IPS-NIHi11 (cell line): ENCODE data around the gene KLHL30.
"Not testable (repeated sequence)": the region's sequence is repeated elsewhere in the genome, so short reads cannot be mapped to it uniquely, and the experiment has no call there.

Experiments
- DNase-seq: peaks from one replicate; pipeline ENCODE4 v3.0.0; 2012; ENCODE audit warnings: mixed read lengths, low spot score

The KLHL30 gene

GRCh38 chr2:238163481-238164198 is 25.2 kb downstream of the KLHL30 start:
- peak; percentile 68 for DNase-seq

GRCh38 chr2:238164906-238165287 is 26.4 kb downstream of the KLHL30 start:
- DNase-seq: no peak

GRCh38 chr2:238165288-238165921 is 26.9 kb downstream of the KLHL30 start:
- no peak for DNase-seq

- DNase-seq: no peak
Observed at GRCh38 chr2:238166391-238167343, 28.2 kb downstream of the KLHL30 start.

- no peak for DNase-seq
Observed at GRCh38 chr2:238167344-238167715, 28.9 kb downstream of the KLHL30 start.

- no peak for DNase-seq
Observed at GRCh38 chr2:238167761-238168160, 29.3 kb downstream of the KLHL30 start.

- no peak for DNase-seq
Observed at GRCh38 chr2:238168196-238169047, 30.0 kb downstream of the KLHL30 start.

- DNase-seq: no peak
Observed at GRCh38 chr2:238169048-238169707, 30.7 kb downstream of the KLHL30 start.

GRCh38 chr2:238169708-238170251 is 31.3 kb downstream of the KLHL30 start:
- DNase-seq: peak; percentile 43

- DNase-seq: no peak
Observed at GRCh38 chr2:238170386-238171071, 32.1 kb downstream of the KLHL30 start.

GRCh38 chr2:238171072-238171431 is 32.6 kb downstream of the KLHL30 start:
- DNase-seq: not testable (repeated sequence)

- no peak for DNase-seq
Observed at GRCh38 chr2:238171575-238172187, 33.2 kb downstream of the KLHL30 start.

GRCh38 chr2:238172439-238172838 is 34.0 kb downstream of the KLHL30 start:
- DNase-seq: no peak

GRCh38 chr2:238173692-238174091 is 35.2 kb downstream of the KLHL30 start:
- no peak for DNase-seq

- no peak for DNase-seq
Observed at GRCh38 chr2:238174291-238174690, 35.8 kb downstream of the KLHL30 start.

GRCh38 chr2:238174701-238175100 is 36.2 kb downstream of the KLHL30 start:
- DNase-seq: no peak

- DNase-seq: no peak
Observed at GRCh38 chr2:238176613-238177012, 38.1 kb downstream of the KLHL30 start.

GRCh38 chr2:238180554-238180953 is 42.1 kb downstream of the KLHL30 start:
- no peak for DNase-seq

GRCh38 chr2:238182362-238182761 is 43.9 kb downstream of the KLHL30 start:
- no peak for DNase-seq

GRCh38 chr2:238183821-238184220 is 45.4 kb downstream of the KLHL30 start:
- DNase-seq: no peak
